ENCODE results near the gene TIMM21.

The TIMM21 gene

DNA sequence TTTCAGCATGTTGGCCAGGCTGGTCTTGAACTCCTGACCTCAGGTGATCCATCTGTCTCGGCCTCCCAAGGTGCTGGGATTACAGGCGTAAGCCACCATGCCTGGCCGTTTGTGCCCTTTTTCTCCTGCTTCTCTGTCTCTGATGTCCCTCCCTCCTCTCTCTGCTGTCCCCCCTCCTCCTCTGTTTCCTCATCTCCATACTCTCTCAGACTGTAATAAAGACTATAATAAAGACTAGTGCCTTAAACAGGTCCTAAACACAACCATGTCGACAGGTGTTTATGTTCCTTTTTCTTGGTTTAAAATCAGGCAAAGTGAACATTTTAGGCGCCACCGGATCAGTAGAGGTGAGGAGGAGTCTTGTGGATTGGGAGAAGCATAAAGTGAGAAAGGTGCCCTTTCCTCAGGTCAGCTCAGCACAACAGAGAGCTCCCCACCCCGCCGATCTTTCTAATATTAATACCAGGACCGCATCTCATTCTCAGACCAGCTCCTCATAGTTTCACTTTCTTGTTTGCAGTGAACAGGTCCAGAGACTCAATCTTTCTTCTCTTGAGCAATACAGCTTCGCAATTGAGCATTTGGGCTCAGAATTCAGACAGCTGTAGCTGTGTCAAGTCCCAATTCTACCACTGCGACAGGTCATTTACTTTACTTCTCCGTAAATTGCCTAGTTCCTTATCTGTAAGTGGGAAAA, 23.7 kb downstream of the TIMM21 start:
- ChIA-PET POLR2A (no interaction called here), CTCF (interaction anchor here (0.6 kb wide), 1 partner anchor 15 kb away, joined by 3 read pairs; no protein-coding TSS in a partner anchor)
- no peak for DNase-seq (ENCODE audit: extremely low spot score)
- no peak for TF ChIP-seq FOXK2 (IDR thresholded peaks at IDR 0.05)
- no peak for TF ChIP-seq CTBP1 (IDR thresholded peaks at IDR 0.05; ENCODE audit: borderline replicate concordance)
- TF ChIP-seq ZNF384 (IDR thresholded peaks at IDR 0.05) = no peak

DNA sequence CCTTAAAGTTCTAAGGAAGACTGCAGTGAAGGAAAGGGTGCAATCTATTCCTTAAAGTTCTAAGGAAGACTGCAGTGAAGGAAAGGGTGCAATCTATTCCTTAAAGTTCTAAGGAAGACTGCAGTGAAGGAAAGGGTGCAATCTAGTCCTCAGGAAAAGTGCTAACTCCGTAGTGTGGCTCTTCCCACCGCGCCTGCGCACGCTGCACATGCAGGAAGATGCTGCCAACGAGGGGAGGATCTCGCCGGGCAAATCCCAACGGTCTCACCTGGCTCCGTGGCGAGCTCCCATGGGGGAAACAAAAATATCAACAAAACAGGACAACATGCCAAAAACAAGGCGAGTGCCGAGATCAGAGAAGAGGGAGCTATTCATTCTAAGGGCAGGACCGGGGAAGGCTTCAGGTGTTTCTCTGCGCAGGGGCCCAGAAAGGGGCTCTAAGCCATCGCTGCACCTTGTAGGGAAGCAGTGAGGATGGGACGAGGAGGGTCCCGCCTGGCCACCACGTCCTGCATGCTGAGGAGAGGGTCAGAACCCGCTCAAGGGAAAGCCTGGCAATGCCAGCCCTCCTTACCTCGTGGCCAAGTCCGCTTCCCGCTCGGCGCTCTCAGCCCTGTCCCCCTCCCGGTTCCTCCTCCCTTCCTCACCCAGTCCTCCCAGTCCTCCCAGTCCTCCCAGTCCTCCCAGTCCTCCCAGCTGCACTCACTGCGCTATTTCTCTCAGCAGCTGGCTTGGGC, 24.5 kb downstream of the TIMM21 start:
- DNase-seq (ENCODE audit: extremely low spot score) = no peak
- ChIA-PET POLR2A (no interaction called here), CTCF (no interaction called here)
- no peak for TF ChIP-seq ARNT (IDR thresholded peaks at IDR 0.05)
- TF ChIP-seq, protein P1, sequence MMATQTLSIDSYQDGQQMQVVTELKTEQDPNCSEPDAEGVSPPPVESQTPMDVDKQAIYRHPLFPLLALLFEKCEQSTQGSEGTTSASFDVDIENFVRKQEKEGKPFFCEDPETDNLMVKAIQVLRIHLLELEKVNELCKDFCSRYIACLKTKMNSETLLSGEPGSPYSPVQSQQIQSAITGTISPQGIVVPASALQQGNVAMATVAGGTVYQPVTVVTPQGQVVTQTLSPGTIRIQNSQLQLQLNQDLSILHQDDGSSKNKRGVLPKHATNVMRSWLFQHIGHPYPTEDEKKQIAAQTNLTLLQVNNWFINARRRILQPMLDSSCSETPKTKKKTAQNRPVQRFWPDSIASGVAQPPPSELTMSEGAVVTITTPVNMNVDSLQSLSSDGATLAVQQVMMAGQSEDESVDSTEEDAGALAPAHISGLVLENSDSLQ (IDR thresholded peaks at IDR 0.05) = no peak
- TF ChIP-seq SP1 (IDR thresholded peaks at IDR 0.05) = no peak
- TF ChIP-seq TARDBP (IDR thresholded peaks at IDR 0.05) = no peak
- TF ChIP-seq CTBP1 (IDR thresholded peaks at IDR 0.05; ENCODE audit: borderline replicate concordance) = no peak
- no peak for TF ChIP-seq FOXA1 (IDR thresholded peaks at IDR 0.05)
- no peak for TF ChIP-seq NFRKB (IDR thresholded peaks at IDR 0.05)
- no peak for TF ChIP-seq ELF4 (IDR thresholded peaks at IDR 0.05)
- TF ChIP-seq BHLHE40 (IDR thresholded peaks at IDR 0.05; ENCODE audit: borderline replicate concordance) = no peak
- no peak for TF ChIP-seq FOXK2 (IDR thresholded peaks at IDR 0.05)
- no peak for TF ChIP-seq FOXM1 (IDR thresholded peaks at IDR 0.05; ENCODE audit: borderline replicate concordance)
- TF ChIP-seq LEF1 (IDR thresholded peaks at IDR 0.05; ENCODE audit: borderline replicate concordance) = no peak
- TF ChIP-seq L3MBTL2 (conservative IDR thresholded peaks at IDR 0.05) = no peak
- no peak for TF ChIP-seq SUZ12 (IDR thresholded peaks at IDR 0.05)
- no peak for TF ChIP-seq HDGF (IDR thresholded peaks at IDR 0.05; ENCODE audit: borderline replicate concordance)
- TF ChIP-seq ZNF384 (IDR thresholded peaks at IDR 0.05) = no peak

DNA sequence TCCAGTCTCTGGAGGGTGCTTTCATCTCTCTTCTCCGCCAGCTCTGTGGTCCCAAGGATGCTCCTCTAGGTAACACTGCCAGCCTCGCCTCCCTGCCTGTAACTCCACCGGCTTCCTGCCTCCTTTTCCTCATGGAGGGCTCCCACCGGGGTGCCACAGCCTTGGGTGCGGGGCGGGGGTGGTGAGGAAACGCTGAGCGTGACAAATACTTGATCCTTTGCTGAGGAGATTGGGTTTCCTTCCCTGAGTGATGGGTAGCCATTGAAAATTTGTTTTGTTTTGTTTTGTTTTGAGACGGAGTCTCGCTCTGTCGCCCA, 25.1 kb downstream of the TIMM21 start:
- TF ChIP-seq, protein P1 (IDR thresholded peaks at IDR 0.05) = no peak
- TF ChIP-seq L3MBTL2 (conservative IDR thresholded peaks at IDR 0.05) (no peak), FOXA1 (IDR thresholded peaks at IDR 0.05) (no peak), CTBP1 (IDR thresholded peaks at IDR 0.05; ENCODE audit: borderline replicate concordance) (no peak), ELF4 (IDR thresholded peaks at IDR 0.05) (no peak), BHLHE40 (IDR thresholded peaks at IDR 0.05; ENCODE audit: borderline replicate concordance) (no peak), LEF1 (IDR thresholded peaks at IDR 0.05; ENCODE audit: borderline replicate concordance) (no peak), SP1 (IDR thresholded peaks at IDR 0.05) (no peak), ARNT (IDR thresholded peaks at IDR 0.05) (no peak), NFRKB (IDR thresholded peaks at IDR 0.05) (no peak), HDGF (IDR thresholded peaks at IDR 0.05; ENCODE audit: borderline replicate concordance) (no peak), SUZ12 (IDR thresholded peaks at IDR 0.05) (no peak)
- POLR2A ChIA-PET = no interaction called here

DNA sequence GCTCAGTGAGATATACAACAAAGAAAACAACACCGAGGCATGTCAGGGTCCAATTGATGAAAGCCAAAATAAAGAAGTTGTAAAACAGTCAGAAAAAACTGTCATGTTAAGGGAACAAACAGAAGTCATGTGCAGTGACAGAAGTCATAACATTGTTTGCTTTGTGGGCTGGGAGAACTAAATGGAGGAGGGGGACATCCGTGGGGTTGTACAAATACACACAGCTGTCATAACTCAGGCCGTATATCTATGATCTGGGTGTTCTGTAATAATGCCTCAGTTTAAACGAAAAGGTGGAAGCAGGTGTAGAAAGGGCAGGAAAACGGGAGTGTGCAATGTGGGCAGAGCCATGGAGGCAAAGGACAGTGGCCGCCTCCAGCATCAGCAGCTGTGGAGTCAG, 27.3 kb downstream of the TIMM21 start:
- ChIA-PET POLR2A (no interaction called here), CTCF (no interaction called here)
- TF ChIP-seq FOXA1 (IDR thresholded peaks at IDR 0.05) = no peak
- TF ChIP-seq LEF1 (IDR thresholded peaks at IDR 0.05; ENCODE audit: borderline replicate concordance) = no peak
- no peak for TF ChIP-seq ZNF384 (IDR thresholded peaks at IDR 0.05)
- TF ChIP-seq CTBP1 (IDR thresholded peaks at IDR 0.05; ENCODE audit: borderline replicate concordance) = no peak
- TF ChIP-seq TARDBP (IDR thresholded peaks at IDR 0.05) = no peak
- TF ChIP-seq FOXK2 (IDR thresholded peaks at IDR 0.05) = no peak
- TF ChIP-seq SUZ12 (IDR thresholded peaks at IDR 0.05) = no peak
- TF ChIP-seq BHLHE40 (IDR thresholded peaks at IDR 0.05; ENCODE audit: borderline replicate concordance) = no peak
- TF ChIP-seq NFRKB (IDR thresholded peaks at IDR 0.05) = no peak
- DNase-seq (ENCODE audit: extremely low spot score) = no peak

More for the DNA sequence above, 25.1 kb downstream of the TIMM21 start:
- DNase-seq (ENCODE audit: extremely low spot score) = no peak
- CTCF ChIA-PET = no interaction called here

DNA sequence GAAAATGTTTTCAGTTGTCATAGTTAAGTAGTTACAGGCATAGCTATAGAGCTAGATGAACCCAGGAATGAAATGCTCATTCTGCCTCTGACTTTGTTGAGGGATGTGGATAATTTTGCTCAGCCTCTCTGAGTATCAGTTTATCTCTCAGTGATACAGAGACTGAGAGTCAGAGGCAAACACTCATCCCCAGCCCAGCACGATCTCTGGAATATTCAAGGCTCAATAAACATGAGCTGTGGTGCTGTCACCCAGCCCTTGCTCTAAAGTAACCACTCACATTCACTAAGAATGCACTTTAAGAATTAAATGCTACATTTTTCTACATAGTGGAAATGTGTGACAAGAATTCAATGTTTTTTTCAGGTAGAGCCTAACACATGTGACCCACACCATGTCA, 30.6 kb downstream of the TIMM21 start:
- TF ChIP-seq FOXM1 (IDR thresholded peaks at IDR 0.05; ENCODE audit: borderline replicate concordance) (no peak), TARDBP (IDR thresholded peaks at IDR 0.05) (no peak), L3MBTL2 (conservative IDR thresholded peaks at IDR 0.05) (no peak), SP1 (IDR thresholded peaks at IDR 0.05) (no peak), FOXA1 (IDR thresholded peaks at IDR 0.05) (no peak), SUZ12 (IDR thresholded peaks at IDR 0.05) (no peak), BHLHE40 (IDR thresholded peaks at IDR 0.05; ENCODE audit: borderline replicate concordance) (no peak), ELF4 (IDR thresholded peaks at IDR 0.05) (no peak), HDGF (IDR thresholded peaks at IDR 0.05; ENCODE audit: borderline replicate concordance) (no peak), NFRKB (IDR thresholded peaks at IDR 0.05) (no peak), CTBP1 (IDR thresholded peaks at IDR 0.05; ENCODE audit: borderline replicate concordance) (no peak), LEF1 (IDR thresholded peaks at IDR 0.05; ENCODE audit: borderline replicate concordance) (no peak)
- no peak for DNase-seq (ENCODE audit: extremely low spot score)
- ChIA-PET CTCF (interaction anchor here (0.7 kb wide), 1 partner anchor 27 kb away, joined by 3 read pairs; no protein-coding TSS in a partner anchor), POLR2A (no interaction called here)

DNA sequence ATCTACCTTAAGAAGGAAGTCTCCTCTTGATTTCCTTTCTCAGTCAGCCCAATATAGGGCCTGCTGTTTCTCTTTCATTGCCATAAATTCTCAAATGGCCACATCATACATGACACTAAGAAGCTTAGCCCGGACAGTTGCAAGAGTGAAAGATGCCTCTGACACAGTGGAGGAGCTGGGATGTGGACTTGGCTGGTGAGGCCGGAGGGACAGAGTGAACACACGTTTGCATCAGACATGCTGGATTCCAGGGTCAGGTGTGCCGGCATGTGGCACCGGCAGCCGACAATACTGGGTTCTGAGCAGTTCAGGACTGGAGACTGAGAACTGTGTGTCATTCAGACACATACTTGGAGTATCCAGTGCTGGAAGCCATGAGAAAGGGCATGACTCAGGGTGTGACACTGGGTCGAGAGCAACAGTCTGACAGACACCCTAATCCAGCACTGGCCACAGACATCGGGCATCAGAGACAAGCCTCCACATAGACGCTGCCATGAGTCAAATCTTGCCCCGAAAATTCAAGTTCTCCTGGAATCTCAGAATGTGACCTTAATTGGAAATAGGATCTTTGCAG, 31.4 kb downstream of the TIMM21 start:
- CTCF ChIA-PET = no interaction called here
- no peak for TF ChIP-seq ZNF384 (IDR thresholded peaks at IDR 0.05)
- TF ChIP-seq ELF4 (IDR thresholded peaks at IDR 0.05) = no peak
- no peak for TF ChIP-seq FOXM1 (IDR thresholded peaks at IDR 0.05; ENCODE audit: borderline replicate concordance)
- no peak for TF ChIP-seq FOXA1 (IDR thresholded peaks at IDR 0.05)
- TF ChIP-seq FOXK2 (IDR thresholded peaks at IDR 0.05) = no peak
- TF ChIP-seq LEF1 (IDR thresholded peaks at IDR 0.05; ENCODE audit: borderline replicate concordance) = no peak
- TF ChIP-seq TARDBP (IDR thresholded peaks at IDR 0.05) = no peak
- DNase-seq (ENCODE audit: extremely low spot score) = no peak
- POLR2A ChIA-PET = no interaction called here
